ENCODE results near the gene C22orf15. TPM values are rescaled to one million over a fixed set of nuclear protein-coding genes. Genes with fewer than 3 reads are reported as not detected.
"Not testable (repeated sequence)": the region's sequence is repeated elsewhere in the genome, so short reads cannot be mapped to it uniquely, and the experiment has no call there.

C22orf15 gene
- total RNA-seq, 1 donor from 2014 or later: 5.9 TPM

- intact Hi-C loops (cut with DNase I): no loop called here
- DNase-seq (peak; percentile 91), ATAC-seq (peak; percentile 96 to 97)
- Histone ChIP-seq H3K27me3 (ENCODE audit: low read depth) (no peaks in the 10 kb centered on the region), H3K4me3 (peak overlapping the region; percentile 99), H3K27ac (peak overlapping the region; percentile 87), H3K9me3 (no peaks in the 10 kb centered on the region), H3K36me3 (peaks cover 29% of the 10 kb centered on the region), H3K4me1 (peaks cover 18% of the 10 kb centered on the region)
- TF ChIP-seq CTCF (IDR thresholded peaks at IDR 0.05): no peak
Observed at GRCh38 chr22:23716811-23717801, 45.7 kb upstream of the C22orf15 start.

GRCh38 chr22:23718371-23719165, 44.2 kb upstream of the C22orf15 start:
- Histone ChIP-seq H3K27ac (no peak overlapping the region), H3K4me3 (no peak overlapping the region), H3K4me1 (peaks cover 18% of the 10 kb centered on the region), H3K9me3 (no peaks in the 10 kb centered on the region), H3K27me3 (ENCODE audit: low read depth) (no peaks in the 10 kb centered on the region), H3K36me3 (peaks cover 14% of the 10 kb centered on the region)
- TF ChIP-seq CTCF (IDR thresholded peaks at IDR 0.05): no peak
- DNase-seq (no peak), ATAC-seq (no peak)
- intact Hi-C loops (cut with DNase I): no loop called here

- no peaks in the 10 kb centered on the region for H3K27me3 ChIP-seq (ENCODE audit: low read depth)
- no peaks in the 10 kb centered on the region for H3K36me3 ChIP-seq
- H3K4me3 ChIP-seq: no peak overlapping the region
- no peak overlapping the region for H3K27ac ChIP-seq
- no peaks in the 10 kb centered on the region for H3K9me3 ChIP-seq
- ATAC-seq (no peak), DNase-seq (no peak)
- H3K4me1 ChIP-seq: peaks cover 12% of the 10 kb centered on the region
- TF ChIP-seq CTCF (IDR thresholded peaks at IDR 0.05): no peak
- intact Hi-C loops (cut with DNase I): no loop called here
Observed at GRCh38 chr22:23720855-23721254, 41.9 kb upstream of the C22orf15 start.

GRCh38 chr22:23722160-23722559, 40.6 kb upstream of the C22orf15 start:
- Histone ChIP-seq H3K27me3 (ENCODE audit: low read depth) (no peaks in the 10 kb centered on the region), H3K4me3 (no peak overlapping the region), H3K9me3 (no peaks in the 10 kb centered on the region), H3K4me1 (peaks cover 4% of the 10 kb centered on the region), H3K36me3 (no peaks in the 10 kb centered on the region), H3K27ac (no peak overlapping the region)
- TF ChIP-seq CTCF (IDR thresholded peaks at IDR 0.05): no peak
- no peak for ATAC-seq
- DNase-seq: no peak
- intact Hi-C loops (cut with DNase I): no loop called here

GRCh38 chr22:23722724-23723123, 40.1 kb upstream of the C22orf15 start:
- Histone ChIP-seq H3K36me3 (no peaks in the 10 kb centered on the region), H3K9me3 (no peaks in the 10 kb centered on the region), H3K27ac (peak overlapping the region; percentile 51), H3K27me3 (ENCODE audit: low read depth) (no peaks in the 10 kb centered on the region), H3K4me3 (no peak overlapping the region), H3K4me1 (no peaks in the 10 kb centered on the region)
- TF ChIP-seq CTCF (IDR thresholded peaks at IDR 0.05): no peak
- no peak for DNase-seq
- intact Hi-C loops (cut with DNase I): no loop called here
- no peak for ATAC-seq

- H3K27me3 ChIP-seq (ENCODE audit: low read depth); H3K9me3 ChIP-seq; H3K27ac ChIP-seq; H3K36me3 ChIP-seq; DNase-seq; H3K4me1 ChIP-seq; intact Hi-C loops (cut with DNase I); H3K4me3 ChIP-seq; ATAC-seq: not testable (repeated sequence)
Observed at GRCh38 chr22:23728108-23728507, 34.7 kb upstream of the C22orf15 start.
